SK-N-SH (cell line): Measurements from ENCODE around the gene EBF3. TPM values are rescaled to one million over a fixed set of nuclear protein-coding genes. Genes with fewer than 3 reads are reported as not detected.

ENCODE experiments used
- CTCF ChIA-PET: fragments of 300-600, 350-600 bp; formaldehyde crosslinking; extraction: SDS; loops from one replicate; lab custom pipeline; 2021; lab: Yijun Ruan, JAX
- POLR2A ChIA-PET: fragments of 350-600 bp; sonication (Branson Sonifier 250); formaldehyde crosslinking; extraction: SDS; loops from one replicate; lab custom pipeline; 2020; ENCODE audit warnings: antibody characterized with exemption, inconsistent platforms; lab: Yijun Ruan, JAX
- DNase-seq: peaks from one replicate; pipeline ENCODE4 v3.0.0; 2012
- H2AFZ ChIP-seq: fragments of 200-600 bp; sonication (generic); 2 replicates; pipeline ENCODE4 v1.8.1; 2016; ENCODE audit warnings: antibody characterized with exemption, mild to moderate bottlenecking, low read depth
- H3F3A ChIP-seq: fragments of 200-600 bp; sonication (generic); replicated peaks from 2 replicates; pipeline ENCODE3; 2016; ENCODE audit warnings: antibody characterized with exemption, mild to moderate bottlenecking; ENCODE audit not compliant: insufficient read depth
- H3K27ac ChIP-seq, 2 experiments: fragments of 200-500 bp in 1 of 2; fragments of 200-600 bp in 1 of 2; sonication (Bioruptor generic) in 1 of 2; sonication (generic), shearing (Covaris generic) in 1 of 2; 2 replicates each; pipeline versions ENCODE4 v1.5.1 to v1.6.1; 2014 to 2016; ENCODE audit warnings: low read depth in 2 of 2, inconsistent platforms in 1 of 2, low read length in 1 of 2, mild to moderate bottlenecking in 1 of 2, mixed read lengths in 1 of 2
- H3K27me3 ChIP-seq: fragments of 200-600 bp; sonication (generic), shearing (Covaris generic); 2 replicates; pipeline ENCODE4 v1.6.1; 2016; ENCODE audit warnings: mixed run types; ENCODE audit not compliant: insufficient read depth
- H3K36me3 ChIP-seq, 2 experiments: fragments of 200-500 bp in 1 of 2; fragments of 200-600 bp in 1 of 2; sonication (Bioruptor generic) in 1 of 2; sonication (generic) in 1 of 2; replicated peaks in 1 of 2; 2 replicates each; pipeline versions ENCODE3 to v1.5.1; 2014 to 2016; ENCODE audit warnings: low read length in 1 of 2, mild to moderate bottlenecking in 1 of 2; ENCODE audit not compliant: insufficient read depth in 2 of 2, control insufficient read depth in 1 of 2
- H3K4me1 ChIP-seq, 2 experiments: fragments of 200-500 bp in 1 of 2; fragments of 200-600 bp in 1 of 2; sonication (Bioruptor generic) in 1 of 2; sonication (generic), shearing (Covaris generic) in 1 of 2; 2 replicates each; pipeline versions ENCODE4 v1.5.1 to v1.6.1; 2014 to 2016; ENCODE audit warnings: low read depth in 1 of 2, low read length in 1 of 2, mixed run types in 1 of 2; ENCODE audit not compliant: insufficient read depth in 2 of 2, control insufficient read depth in 1 of 2
- H3K4me2 ChIP-seq: fragments of 200-600 bp; sonication (generic), shearing (Covaris generic); 2 replicates; pipeline ENCODE4 v1.6.1; 2017; ENCODE audit warnings: mixed run types
- H3K4me3 ChIP-seq, 2 experiments: fragments of 200-500 bp in 1 of 2; fragments of 200-600 bp in 1 of 2; sonication (Bioruptor generic) in 1 of 2; sonication (generic), shearing (Covaris generic) in 1 of 2; 2 replicates each; pipeline versions ENCODE4 v1.5.1 to v1.8.1; 2014 to 2016; ENCODE audit warnings: low read depth in 2 of 2, inconsistent platforms in 1 of 2, low read length in 1 of 2, mild to moderate bottlenecking in 1 of 2, mixed read lengths in 1 of 2, moderate library complexity in 1 of 2
- H3K79me2 ChIP-seq: fragments of 200-600 bp; sonication (generic); 2 replicates; pipeline ENCODE4 v1.8.1; 2017; ENCODE audit warnings: mild to moderate bottlenecking; ENCODE audit not compliant: insufficient read depth
- H3K9ac ChIP-seq: fragments of 200-600 bp; sonication (generic); 2 replicates; pipeline ENCODE4 v1.6.1; 2017; ENCODE audit warnings: mixed run types
- H3K9me2 ChIP-seq: fragments of 200-600 bp; sonication (generic); 2 replicates; pipeline ENCODE4 v1.6.1; 2017; ENCODE audit warnings: mixed run types
- H3K9me3 ChIP-seq: fragments of 200-600 bp; sonication (generic); 2 replicates; pipeline ENCODE4 v1.6.1; 2017; ENCODE audit warnings: mixed run types, mild to moderate bottlenecking, moderate library complexity
- H4K20me1 ChIP-seq: fragments of 200-600 bp; sonication (generic); 2 replicates; pipeline ENCODE4 v1.6.1; 2017; ENCODE audit warnings: mild to moderate bottlenecking, mixed run types; ENCODE audit not compliant: insufficient read depth
- CHD2 ChIP-seq: fragments of 150-350 bp; IDR thresholded peaks from 2 replicates; pipeline ENCODE4 v1.6.1; 2018; ENCODE audit warnings: low read length; ENCODE audit not compliant: partially characterized antibody
- EP300 ChIP-seq, 2 experiments: IDR thresholded peaks; 2 replicates each; pipeline versions ENCODE4 v1.4.0 to v1.6.1; 2012; ENCODE audit warnings: borderline replicate concordance in 1 of 2, low read depth in 1 of 2, low read length in 1 of 2
- GATA2 ChIP-seq: sonication (generic); formaldehyde crosslinking; IDR thresholded peaks from 2 replicates; pipeline ENCODE4 v1.5.0; 2020; ENCODE audit warnings: mild to moderate bottlenecking, missing genetic modification reagents
- MAX ChIP-seq: IDR thresholded peaks from 2 replicates; pipeline ENCODE4 v1.4.0; 2012; ENCODE audit warnings: low read depth
- NFIC ChIP-seq: IDR thresholded peaks from 2 replicates; pipeline ENCODE4 v1.4.0; 2012; ENCODE audit warnings: borderline replicate concordance
- PBX3 ChIP-seq: IDR thresholded peaks from 2 replicates; pipeline ENCODE4; 2012
- RAD21 ChIP-seq: IDR thresholded peaks from 2 replicates; pipeline ENCODE4 v1.6.1; 2012; ENCODE audit warnings: mild to moderate bottlenecking, low read length
- RCOR1 ChIP-seq: fragments of 150-350 bp; IDR thresholded peaks from 2 replicates; pipeline ENCODE4 v1.6.1; 2017; ENCODE audit warnings: antibody characterized with exemption, low read length
- REST ChIP-seq: IDR thresholded peaks from 2 replicates; pipeline ENCODE4 v1.6.1; 2012; ENCODE audit warnings: mild to moderate bottlenecking, low read depth, low read length, moderate library complexity
- RXRA ChIP-seq: IDR thresholded peaks from 2 replicates; pipeline ENCODE4 v1.4.0; 2012; ENCODE audit warnings: low read depth, mild to moderate bottlenecking, borderline replicate concordance
- SIN3A ChIP-seq: IDR thresholded peaks from 2 replicates; pipeline ENCODE4 v1.6.1; 2012; ENCODE audit warnings: low read depth, mild to moderate bottlenecking, low read length, moderate library complexity, borderline replicate concordance
- SMC3 ChIP-seq: IDR thresholded peaks from 2 replicates; pipeline ENCODE4 v1.6.1; 2012; ENCODE audit warnings: low read depth, low read length, improper control_type of control experiment
- TAF1 ChIP-seq: IDR thresholded peaks from 2 replicates; pipeline ENCODE4 v1.6.1; 2012; ENCODE audit warnings: low read depth, mild to moderate bottlenecking, low read length, moderate library complexity, borderline replicate concordance
- TEAD4 ChIP-seq: IDR thresholded peaks from 2 replicates; pipeline ENCODE4 v1.4.0; 2012; ENCODE audit warnings: mild to moderate bottlenecking, borderline replicate concordance; ENCODE audit not compliant: insufficient read depth
- USF1 ChIP-seq: IDR thresholded peaks from 2 replicates; pipeline ENCODE4 v1.4.0; 2012; ENCODE audit warnings: low read depth, borderline replicate concordance
- YY1 ChIP-seq: IDR thresholded peaks from 2 replicates; pipeline ENCODE4 v1.4.0; 2012; ENCODE audit warnings: low read depth, mild to moderate bottlenecking
- WGBS: methylation state at CpG from one replicate; pipeline ENCODE4 v1.1.6; 2017; ENCODE audit warnings: low lambda C conversion rate; 5-methylcytosine and 5-hydroxymethylcytosine counted together
- polyA plus RNA-seq, 3 experiments: library from polyadenylated mRNA; depleted of rRNA; stranded (reverse); fragments of >200 nt; gene quantifications; 2 replicates each; pipeline ENCODE4 v1.2.3, GENCODE V29; 2012
- TF ChIP-seq, protein P1 (sequence below): fragments of 150-350 bp; IDR thresholded peaks from 2 replicates; pipeline ENCODE4 v1.6.1; 2017; ENCODE audit warnings: antibody characterized with exemption, low read length, low read depth, borderline replicate concordance

The EBF3 gene
- polyA plus RNA-seq, 1 of the 3 experiments (the other 2 are of a cell fraction), result not detected

GRCh38 chr10:129869596-129870473 lies 94.2 kb downstream of the EBF3 start:
- Histone ChIP-seq H3K9me2 (no peaks in the 10 kb centered on the region), H2AFZ (no peak overlapping the region), H3K4me1 (peaks cover 0 to 21% of the 10 kb centered on the region in 2 experiments; a peak in 1 of 4 replicates), H3K4me2 (no peak overlapping the region), H3K9me3 (peaks cover 4% of the 10 kb centered on the region; the same call in 1 of the 2 replicates), H3F3A (no peaks in the 10 kb centered on the region), H3K36me3 (no peaks in the 10 kb centered on the region), H3K9ac (no peak overlapping the region), H4K20me1 (no peaks in the 10 kb centered on the region), H3K27me3 (no peaks in the 10 kb centered on the region), H3K4me3 (no peak overlapping the region), H3K27ac (no peak overlapping the region), H3K79me2 (no peaks in the 10 kb centered on the region)
- TF ChIP-seq CHD2, result no peak
- no peak for TF ChIP-seq SIN3A
- no peak for TF ChIP-seq RXRA
- TF ChIP-seq GATA2 (CRISPR knock-in tag), result peak; percentile 63
- TF ChIP-seq MAX, result no peak
- CTCF ChIA-PET, result interaction anchor here (0.8 to 3.0 kb wide), 4 partner anchors 13 to 240 kb away, joined by 3 to 15 read pairs (median 7); no protein-coding TSS in a partner anchor
- POLR2A ChIA-PET, result no interaction called here
- peak; percentile 58 for DNase-seq
- 82% methylated on average over 22 of the region's 22 CpGs for WGBS

GRCh38 chr10:129868449-129869035 lies 95.5 kb downstream of the EBF3 start:
- CTCF ChIA-PET, result interaction anchor here (1.6 to 2.8 kb wide), 3 partner anchors 14 to 20 kb away, joined by 4 to 10 read pairs (median 8); no protein-coding TSS in a partner anchor
- no peaks in the 10 kb centered on the region for H3K79me2 ChIP-seq
- peaks cover 4% of the 10 kb centered on the region; the same call in 1 of the 2 replicates for H3K9me3 ChIP-seq
- no peak for DNase-seq
- no peak overlapping the region for H2AFZ ChIP-seq
- POLR2A ChIA-PET, result no interaction called here
- H4K20me1 ChIP-seq, result no peaks in the 10 kb centered on the region
- no peaks in the 10 kb centered on the region for H3K36me3 ChIP-seq
- no peak for TF ChIP-seq EP300 (IDR thresholded peaks at IDR 0.05; ENCODE audit: borderline replicate concordance in 1 of 2, low read depth in 1 of 2, low read length in 1 of 2)
- no peak for TF ChIP-seq YY1
- TF ChIP-seq REST, result no peak
- no peak for TF ChIP-seq NFIC
- TF ChIP-seq TEAD4, result no peak
- no peak for TF ChIP-seq RCOR1
- no peak for TF ChIP-seq GATA2 (CRISPR knock-in tag)
- no peak for TF ChIP-seq MAX
- TF ChIP-seq PBX3, result no peak
- no peak for TF ChIP-seq RAD21
- TF ChIP-seq, protein P1, sequence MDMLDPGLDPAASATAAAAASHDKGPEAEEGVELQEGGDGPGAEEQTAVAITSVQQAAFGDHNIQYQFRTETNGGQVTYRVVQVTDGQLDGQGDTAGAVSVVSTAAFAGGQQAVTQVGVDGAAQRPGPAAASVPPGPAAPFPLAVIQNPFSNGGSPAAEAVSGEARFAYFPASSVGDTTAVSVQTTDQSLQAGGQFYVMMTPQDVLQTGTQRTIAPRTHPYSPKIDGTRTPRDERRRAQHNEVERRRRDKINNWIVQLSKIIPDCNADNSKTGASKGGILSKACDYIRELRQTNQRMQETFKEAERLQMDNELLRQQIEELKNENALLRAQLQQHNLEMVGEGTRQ, result no peak
- no peak for TF ChIP-seq CHD2
- no peak for TF ChIP-seq TAF1
- no peak for TF ChIP-seq SMC3
- TF ChIP-seq USF1, result no peak
- no peaks in the 10 kb centered on the region for H3K27me3 ChIP-seq
- H3K9ac ChIP-seq, result no peak overlapping the region
- 75% methylated on average over 12 of the region's 18 CpGs for WGBS
- H3K27ac ChIP-seq, result no peak overlapping the region
- H3K9me2 ChIP-seq, result no peaks in the 10 kb centered on the region
- H3K4me1 ChIP-seq, result peaks cover 0 to 21% of the 10 kb centered on the region in 2 experiments; a peak in 1 of 4 replicates
- no peak overlapping the region for H3K4me3 ChIP-seq
- H3K4me2 ChIP-seq, result no peak overlapping the region
- no peaks in the 10 kb centered on the region for H3F3A ChIP-seq
